ENCODE results near the gene MKS1.

Gene MKS1

GRCh38 chr17:58252141-58252540 is 33.1 kb upstream of the MKS1 start:
- no peaks in the 10 kb centered on the region for H4K20me1 ChIP-seq (ENCODE audit: insufficient read depth, low read length)
- H3K9ac ChIP-seq (ENCODE audit: low read length), result no peak overlapping the region
- no peak overlapping the region for H2AFZ ChIP-seq (ENCODE audit: low read length)
- no peak for DNase-seq
- peaks cover 76% of the 10 kb centered on the region for H3K27me3 ChIP-seq (replicated peaks; ENCODE audit: insufficient read depth, low read length)
- H3K9me2 ChIP-seq (replicated peaks; ENCODE audit: insufficient read depth, low read length), result no peaks in the 10 kb centered on the region
- no peak overlapping the region for H3K4me2 ChIP-seq (ENCODE audit: low read depth, low read length)
- H3K4me1 ChIP-seq (ENCODE audit: low read length), result peaks cover 5% of the 10 kb centered on the region
- H3K4me3 ChIP-seq (ENCODE audit: low read length), result no peak overlapping the region
- TF ChIP-seq EZH2 (optimal IDR thresholded peaks at IDR 0.05; ENCODE audit: low read depth, low read length), result no peak
- no peak for TF ChIP-seq EZH2phosphoT487 (IDR thresholded peaks at IDR 0.05; ENCODE audit: low read length)
- TF ChIP-seq CTCF (IDR thresholded peaks at IDR 0.05; ENCODE audit: low read length), result no peak
- no peak overlapping the region for H3K27ac ChIP-seq (ENCODE audit: low read length)
- H3K36me3 ChIP-seq (replicated peaks; ENCODE audit: insufficient read depth, low read length), result no peaks in the 10 kb centered on the region
- no peaks in the 10 kb centered on the region for H3K9me3 ChIP-seq (replicated peaks; ENCODE audit: insufficient read depth, low read length)
- no peaks in the 10 kb centered on the region for H3K79me2 ChIP-seq (ENCODE audit: low read length)
- no peaks in the 10 kb centered on the region for H3F3A ChIP-seq (ENCODE audit: insufficient read depth, low read length)

- no peak overlapping the region for H3K9ac ChIP-seq (ENCODE audit: low read length)
- H3K79me2 ChIP-seq (ENCODE audit: low read length), result no peaks in the 10 kb centered on the region
- H3K27ac ChIP-seq (ENCODE audit: low read length), result no peak overlapping the region
- peaks cover 5% of the 10 kb centered on the region for H3K4me1 ChIP-seq (ENCODE audit: low read length)
- no peak overlapping the region for H3K4me2 ChIP-seq (ENCODE audit: low read depth, low read length)
- H3K9me3 ChIP-seq (replicated peaks; ENCODE audit: insufficient read depth, low read length), result no peaks in the 10 kb centered on the region
- peaks cover 84% of the 10 kb centered on the region for H3K27me3 ChIP-seq (replicated peaks; ENCODE audit: insufficient read depth, low read length)
- no peak overlapping the region for H3K4me3 ChIP-seq (ENCODE audit: low read length)
- H2AFZ ChIP-seq (ENCODE audit: low read length), result peak overlapping the region; percentile 90; the same call in 1 of the 2 replicates
- H3K9me2 ChIP-seq (replicated peaks; ENCODE audit: insufficient read depth, low read length), result no peaks in the 10 kb centered on the region
- no peaks in the 10 kb centered on the region for H3K36me3 ChIP-seq (replicated peaks; ENCODE audit: insufficient read depth, low read length)
- DNase-seq, result no peak
- no peaks in the 10 kb centered on the region for H4K20me1 ChIP-seq (ENCODE audit: insufficient read depth, low read length)
- no peaks in the 10 kb centered on the region for H3F3A ChIP-seq (ENCODE audit: insufficient read depth, low read length)
- no peak for TF ChIP-seq CTCF (IDR thresholded peaks at IDR 0.05; ENCODE audit: low read length)
- no peak for TF ChIP-seq EZH2phosphoT487 (IDR thresholded peaks at IDR 0.05; ENCODE audit: low read length)
- TF ChIP-seq EZH2 (optimal IDR thresholded peaks at IDR 0.05; ENCODE audit: low read depth, low read length), result no peak
These were observed 31.4 kb upstream of the MKS1 start for GRCh38 chr17:58250344-58251011.

GRCh38 chr17:58249270-58250133 is 30.4 kb upstream of the MKS1 start:
- H3K27me3 ChIP-seq (replicated peaks; ENCODE audit: insufficient read depth, low read length), result peaks cover 88% of the 10 kb centered on the region
- H3K4me1 ChIP-seq (ENCODE audit: low read length), result peaks cover 5% of the 10 kb centered on the region
- peak overlapping the region; percentile 26; the same call in 1 of the 2 replicates for H3K9ac ChIP-seq (ENCODE audit: low read length)
- no peaks in the 10 kb centered on the region for H3F3A ChIP-seq (ENCODE audit: insufficient read depth, low read length)
- no peaks in the 10 kb centered on the region for H3K9me3 ChIP-seq (replicated peaks; ENCODE audit: insufficient read depth, low read length)
- H3K79me2 ChIP-seq (ENCODE audit: low read length), result no peaks in the 10 kb centered on the region
- peak overlapping the region; percentile 58 for H3K4me3 ChIP-seq (ENCODE audit: low read length)
- H3K27ac ChIP-seq (ENCODE audit: low read length), result no peak overlapping the region
- DNase-seq, result peak; percentile 42
- H4K20me1 ChIP-seq (ENCODE audit: insufficient read depth, low read length), result no peaks in the 10 kb centered on the region
- TF ChIP-seq EZH2phosphoT487 (IDR thresholded peaks at IDR 0.05; ENCODE audit: low read length) (no peak), CTCF (IDR thresholded peaks at IDR 0.05; ENCODE audit: low read length) (peak; percentile 82)
- H3K36me3 ChIP-seq (replicated peaks; ENCODE audit: insufficient read depth, low read length), result no peaks in the 10 kb centered on the region
- H3K9me2 ChIP-seq (replicated peaks; ENCODE audit: insufficient read depth, low read length), result no peaks in the 10 kb centered on the region
- peak overlapping the region; percentile 90 for H2AFZ ChIP-seq (ENCODE audit: low read length)
- H3K4me2 ChIP-seq (ENCODE audit: low read depth, low read length), result peak overlapping the region; percentile 100

Measured in MM.1S (cell line).